Measurements from ENCODE around the gene MEGF6. TPM values are rescaled to one million over a fixed set of nuclear protein-coding genes. Genes with fewer than 3 reads are reported as not detected.

The MEGF6 gene
- total and polyA plus RNA-seq, 2 of the 8 experiments (the other 6 are each of a cell fraction or from before 2014, with no cell fraction given), result 4.1 to 14.8 TPM

DNA sequence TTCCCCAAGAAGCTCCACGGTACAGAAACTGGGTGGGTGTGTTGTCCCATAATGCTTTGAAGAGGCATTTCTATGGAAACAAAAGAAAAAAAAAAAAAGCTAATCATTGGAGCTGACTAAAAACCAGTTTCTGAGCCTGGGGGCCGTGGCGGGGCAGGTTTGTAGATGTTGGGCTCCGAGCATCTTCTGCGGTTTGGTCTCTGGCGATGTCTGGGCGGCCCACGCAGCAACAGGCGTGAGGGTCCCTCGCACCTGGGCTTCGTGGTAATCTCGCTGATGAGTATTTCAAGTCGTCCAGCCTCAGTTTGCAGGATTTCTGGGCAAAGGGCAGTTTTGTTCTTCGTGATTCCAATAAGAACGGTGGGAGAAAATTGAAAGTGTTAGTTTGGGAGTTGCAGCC is 47.8 kb upstream of the MEGF6 start (continued):
- TF ChIP-seq FOSL1 (IDR thresholded peaks at IDR 0.05; ENCODE audit: insufficient read depth, low read depth, low read length), result no peak
- TF ChIP-seq, protein P1, sequence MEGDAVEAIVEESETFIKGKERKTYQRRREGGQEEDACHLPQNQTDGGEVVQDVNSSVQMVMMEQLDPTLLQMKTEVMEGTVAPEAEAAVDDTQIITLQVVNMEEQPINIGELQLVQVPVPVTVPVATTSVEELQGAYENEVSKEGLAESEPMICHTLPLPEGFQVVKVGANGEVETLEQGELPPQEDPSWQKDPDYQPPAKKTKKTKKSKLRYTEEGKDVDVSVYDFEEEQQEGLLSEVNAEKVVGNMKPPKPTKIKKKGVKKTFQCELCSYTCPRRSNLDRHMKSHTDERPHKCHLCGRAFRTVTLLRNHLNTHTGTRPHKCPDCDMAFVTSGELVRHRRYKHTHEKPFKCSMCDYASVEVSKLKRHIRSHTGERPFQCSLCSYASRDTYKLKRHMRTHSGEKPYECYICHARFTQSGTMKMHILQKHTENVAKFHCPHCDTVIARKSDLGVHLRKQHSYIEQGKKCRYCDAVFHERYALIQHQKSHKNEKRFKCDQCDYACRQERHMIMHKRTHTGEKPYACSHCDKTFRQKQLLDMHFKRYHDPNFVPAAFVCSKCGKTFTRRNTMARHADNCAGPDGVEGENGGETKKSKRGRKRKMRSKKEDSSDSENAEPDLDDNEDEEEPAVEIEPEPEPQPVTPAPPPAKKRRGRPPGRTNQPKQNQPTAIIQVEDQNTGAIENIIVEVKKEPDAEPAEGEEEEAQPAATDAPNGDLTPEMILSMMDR (IDR thresholded peaks at IDR 0.05; ENCODE audit: control extremely low read depth in 1 of 3, insufficient read depth in 1 of 3, low read depth in 1 of 3, low read length in 3 of 3), result no peak

Measured in H1 (cell line).